Measurements from ENCODE around the gene PCTP. TPM values are rescaled to one million over a fixed set of nuclear protein-coding genes. Genes with fewer than 3 reads are reported as not detected.

Gene PCTP
- total and polyA plus RNA-seq, 2 of the 4 experiments (the other 2 are of a cell fraction): 11.6 to 12.9 TPM

GRCh38 chr17:55783684-55784245 lies 32.9 kb downstream of the PCTP start:
- 20% methylated on average over 1 of the region's 16 CpGs; no CpG with 5 or more reads in 1 of the 2 experiments for WGBS, 2 experiments (ENCODE audit: extremely low coverage in 2 of 2, insufficient read length in 1 of 2)
- POLR2A ChIA-PET (ENCODE audit: unreplicated experiment): no interaction called here
- no peak overlapping the region for H3K56ac ChIP-seq (ENCODE audit: extremely low read depth, insufficient read depth, low read length)
- no peaks in the 10 kb centered on the region for H3K36me3 ChIP-seq (ENCODE audit: control insufficient read depth, insufficient read depth, low read length)
- no TSS peak for BruUV-seq (replicated peaks)
- no peak overlapping the region for H3K9ac ChIP-seq (ENCODE audit: low read depth, low read length)
- H3K9me3 ChIP-seq (ENCODE audit: control insufficient read depth, insufficient read depth, low read length): no peaks in the 10 kb centered on the region
- H3K27me3 ChIP-seq (ENCODE audit: control insufficient read depth, insufficient read depth, low read length): no peaks in the 10 kb centered on the region
- H2BK5ac ChIP-seq (ENCODE audit: low read depth, low read length, poor library complexity, severe bottlenecking): no peak overlapping the region
- no peaks in the 10 kb centered on the region for H3K9me1 ChIP-seq (ENCODE audit: insufficient read depth, low read length)
- H2AK9ac ChIP-seq (replicated peaks; ENCODE audit: low read depth, low read length, poor library complexity): no peak overlapping the region
- H4K20me1 ChIP-seq (ENCODE audit: insufficient read depth, low read length): no peaks in the 10 kb centered on the region
- dilution Hi-C loops (cut with HindIII; ENCODE audit: low sequenced_read_pairs, unreplicated experiment): no loop called here
- H4K8ac ChIP-seq (ENCODE audit: low read depth in 2 of 2, low read length in 2 of 2): no peak overlapping the region
- no peak overlapping the region for H3K27ac ChIP-seq (ENCODE audit: insufficient read depth, low read length)
- in situ Hi-C loops (cut with MboI; ENCODE audit: low sequenced_read_pairs): no loop called here
- no peak overlapping the region for H4K5ac ChIP-seq (ENCODE audit: low read depth, low read length)
- DNase-seq (no peak), ATAC-seq (ENCODE audit: low read depth) (no peak)
- no peaks in the 10 kb centered on the region for H3K4me1 ChIP-seq (ENCODE audit: control insufficient read depth, insufficient read depth, low read length)
- TF ChIP-seq, protein P1, sequence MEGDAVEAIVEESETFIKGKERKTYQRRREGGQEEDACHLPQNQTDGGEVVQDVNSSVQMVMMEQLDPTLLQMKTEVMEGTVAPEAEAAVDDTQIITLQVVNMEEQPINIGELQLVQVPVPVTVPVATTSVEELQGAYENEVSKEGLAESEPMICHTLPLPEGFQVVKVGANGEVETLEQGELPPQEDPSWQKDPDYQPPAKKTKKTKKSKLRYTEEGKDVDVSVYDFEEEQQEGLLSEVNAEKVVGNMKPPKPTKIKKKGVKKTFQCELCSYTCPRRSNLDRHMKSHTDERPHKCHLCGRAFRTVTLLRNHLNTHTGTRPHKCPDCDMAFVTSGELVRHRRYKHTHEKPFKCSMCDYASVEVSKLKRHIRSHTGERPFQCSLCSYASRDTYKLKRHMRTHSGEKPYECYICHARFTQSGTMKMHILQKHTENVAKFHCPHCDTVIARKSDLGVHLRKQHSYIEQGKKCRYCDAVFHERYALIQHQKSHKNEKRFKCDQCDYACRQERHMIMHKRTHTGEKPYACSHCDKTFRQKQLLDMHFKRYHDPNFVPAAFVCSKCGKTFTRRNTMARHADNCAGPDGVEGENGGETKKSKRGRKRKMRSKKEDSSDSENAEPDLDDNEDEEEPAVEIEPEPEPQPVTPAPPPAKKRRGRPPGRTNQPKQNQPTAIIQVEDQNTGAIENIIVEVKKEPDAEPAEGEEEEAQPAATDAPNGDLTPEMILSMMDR (conservative IDR thresholded peaks at IDR 0.05; ENCODE audit: low read depth, low read length): no peak
- TF ChIP-seq BHLHE40 (IDR thresholded peaks at IDR 0.05; ENCODE audit: low read depth, low read length) (no peak), MXI1 (IDR thresholded peaks at IDR 0.05; ENCODE audit: borderline replicate concordance, low read depth, low read length) (no peak), RFX5 (IDR thresholded peaks at IDR 0.05; ENCODE audit: low read depth, low read length) (no peak), RCOR1 (IDR thresholded peaks at IDR 0.05; ENCODE audit: insufficient replicate concordance, low read length) (no peak), FOS (IDR thresholded peaks at IDR 0.05; ENCODE audit: low read depth, low read length) (no peak), USF2 (IDR thresholded peaks at IDR 0.05; ENCODE audit: low read depth, low read length) (no peak), NFE2L2 (IDR thresholded peaks at IDR 0.05; ENCODE audit: low read depth, low read length) (no peak), MAFK (IDR thresholded peaks at IDR 0.05; ENCODE audit: low read depth, low read length) (no peak), CEBPB (IDR thresholded peaks at IDR 0.05; ENCODE audit: low read depth, low read length) (no peak), CHD1 (IDR thresholded peaks at IDR 0.05; ENCODE audit: low read depth, low read length) (no peak), MAZ (IDR thresholded peaks at IDR 0.05; ENCODE audit: borderline replicate concordance, low read depth, low read length) (no peak), POLR2A (IDR thresholded peaks at IDR 0.05; ENCODE audit: low read depth, low read length) (no peak), SMC3 (IDR thresholded peaks at IDR 0.05; ENCODE audit: low read depth, low read length) (no peak)
- TF ChIP-seq, protein P2, sequence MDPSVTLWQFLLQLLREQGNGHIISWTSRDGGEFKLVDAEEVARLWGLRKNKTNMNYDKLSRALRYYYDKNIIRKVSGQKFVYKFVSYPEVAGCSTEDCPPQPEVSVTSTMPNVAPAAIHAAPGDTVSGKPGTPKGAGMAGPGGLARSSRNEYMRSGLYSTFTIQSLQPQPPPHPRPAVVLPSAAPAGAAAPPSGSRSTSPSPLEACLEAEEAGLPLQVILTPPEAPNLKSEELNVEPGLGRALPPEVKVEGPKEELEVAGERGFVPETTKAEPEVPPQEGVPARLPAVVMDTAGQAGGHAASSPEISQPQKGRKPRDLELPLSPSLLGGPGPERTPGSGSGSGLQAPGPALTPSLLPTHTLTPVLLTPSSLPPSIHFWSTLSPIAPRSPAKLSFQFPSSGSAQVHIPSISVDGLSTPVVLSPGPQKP (IDR thresholded peaks at IDR 0.05; ENCODE audit: borderline replicate concordance, low read depth, low read length): no peak
- H3K18ac ChIP-seq (ENCODE audit: low read depth, low read length): no peak overlapping the region
- H2BK20ac ChIP-seq (ENCODE audit: low read depth, low read length): no peak overlapping the region
- no peak overlapping the region for H3K4me2 ChIP-seq (ENCODE audit: low read depth, low read length)
- no peak overlapping the region for H3K23ac ChIP-seq (ENCODE audit: low read depth, low read length)
- no peak overlapping the region for H2BK120ac ChIP-seq (ENCODE audit: low read depth, low read length)
- no peak overlapping the region for H3K4ac ChIP-seq (ENCODE audit: low read depth, low read length)
- H3K14ac ChIP-seq (replicated peaks; ENCODE audit: low read depth, low read length): no peak overlapping the region
- CTCF ChIA-PET: interaction anchor here (1.0 kb wide), 1 partner anchor 176 kb away, joined by 3 read pairs; no protein-coding TSS in a partner anchor
- no peak overlapping the region for H4K91ac ChIP-seq (ENCODE audit: insufficient read depth, low read depth, low read length)
- intact Hi-C loops (cut with micrococcal nuclease): no loop called here
- no peaks in the 10 kb centered on the region for H3K79me1 ChIP-seq (ENCODE audit: low read depth in 1 of 2, low read length in 2 of 2)
- H2BK15ac ChIP-seq (ENCODE audit: low read depth, low read length): no peak overlapping the region
- H2AK5ac ChIP-seq (ENCODE audit: low read depth, low read length): no peak overlapping the region
- no peak overlapping the region for H2AFZ ChIP-seq (replicated peaks; ENCODE audit: low read length, poor library complexity)
- no peak overlapping the region for H3K4me3 ChIP-seq (ENCODE audit: insufficient read depth, low read depth, low read length)

Measured in IMR-90 (cell line).